HepG2 (cell line): Measurements from ENCODE around the gene BCAS1. TPM values are rescaled to one million over a fixed set of nuclear protein-coding genes. Genes with fewer than 3 reads are reported as not detected.

Experiments
- ATAC-seq: fragments of 200-7000 bp; cut with Tn5 transposase; 3 replicates; pipeline ENCODE4 v1.9.1; 2020; ENCODE audit warnings: mild to moderate bottlenecking, moderate library complexity
- BruUV-seq: library from RNA; stranded (reverse); fragments of 400-500 nt; replicated peaks from 2 replicates; lab custom pipeline; 2021; lab: Mats Ljungman, UMichigan
- CTCF ChIA-PET: fragments of 300-600 bp; formaldehyde crosslinking; extraction: SDS; loops from one replicate; lab custom pipeline; 2021; ENCODE audit warnings: low total read pairs, inconsistent platforms, low intra/inter-chr PET ratio; lab: Yijun Ruan, JAX
- POLR2A ChIA-PET: fragments of 350-600 bp; sonication (Branson Sonifier 250); formaldehyde crosslinking; loops from one replicate; lab custom pipeline; 2020; ENCODE audit warnings: antibody characterized with exemption, inconsistent platforms; lab: Yijun Ruan, JAX
- DNase-seq: peaks from one replicate; pipeline ENCODE4 v3.0.0-alpha.2; 2015; ENCODE audit warnings: low spot score
- FAIRE-seq: peaks from 3 replicates; lab custom pipeline; 2011; peaks lifted over from hg19 to GRCh38; lab: Jason Lieb, UNC
- H2AFZ ChIP-seq: one replicate; pipeline ENCODE4 v1.6.1; 2011; ENCODE audit warnings: low read length, inconsistent platforms
- H3K27ac ChIP-seq: fragments of 300-600 bp; 3 replicates; pipeline ENCODE4 v1.8.0; 2011; ENCODE audit warnings: mixed run types, mild to moderate bottlenecking, mixed read lengths, low read length, inconsistent platforms; ENCODE audit not compliant: insufficient read depth; ENCODE audit errors: extremely low read length
- H3K27me3 ChIP-seq, 2 experiments: fragments of 200-600 bp in 1 of 2; 2 replicates in 1 of 2; 3 replicates in 1 of 2; pipeline versions ENCODE4 v1.6.0 to v1.8.0; 2011; ENCODE audit warnings: low read length in 2 of 2, mild to moderate bottlenecking in 2 of 2, moderate library complexity in 2 of 2, inconsistent platforms in 1 of 2; ENCODE audit not compliant: insufficient read depth in 2 of 2, control insufficient read depth in 1 of 2
- H3K36me3 ChIP-seq, 2 experiments: fragments of 200-600 bp in 1 of 2; replicated peaks in 1 of 2; 2 replicates in 1 of 2; 3 replicates in 1 of 2; pipeline versions ENCODE4 v1.5.1 to v1.8.0; 2011; ENCODE audit warnings: low read length in 2 of 2, inconsistent platforms in 1 of 2; ENCODE audit not compliant: insufficient read depth in 2 of 2, control insufficient read depth in 1 of 2
- H3K4me1 ChIP-seq: 2 replicates; pipeline ENCODE4 v1.5.1; 2012; ENCODE audit warnings: low read length, inconsistent platforms; ENCODE audit not compliant: insufficient read depth
- H3K4me2 ChIP-seq: 2 replicates; pipeline ENCODE4 v1.6.0; 2011; ENCODE audit warnings: low read depth, low read length, inconsistent platforms
- H3K4me3 ChIP-seq, 3 experiments: fragments of 200-600 bp in 1 of 3; sonication (generic), shearing (Covaris generic) in 1 of 3; replicated peaks in 1 of 3; 2 replicates each; pipeline ENCODE4 v1.5.1; 2011 to 2016; ENCODE audit warnings: low read length in 3 of 3, inconsistent platforms in 2 of 3, low read depth in 2 of 3, mild to moderate bottlenecking in 2 of 3, control low read depth in 1 of 3, mixed read lengths in 1 of 3; ENCODE audit not compliant: insufficient read depth in 1 of 3
- H3K79me2 ChIP-seq: one replicate; pipeline ENCODE4 v1.6.1; 2011; ENCODE audit warnings: low read length, inconsistent platforms; ENCODE audit not compliant: insufficient read depth
- H3K9ac ChIP-seq: 2 replicates; pipeline ENCODE4 v1.6.0; 2011; ENCODE audit warnings: mild to moderate bottlenecking, low read depth, low read length, inconsistent platforms; ENCODE audit not compliant: insufficient read depth
- H3K9me3 ChIP-seq: 2 replicates; pipeline ENCODE4 v1.5.1; 2012; ENCODE audit warnings: mild to moderate bottlenecking, low read length
- H4K20me1 ChIP-seq: 2 replicates; pipeline ENCODE4 v1.6.0; 2011; ENCODE audit warnings: inconsistent platforms, mild to moderate bottlenecking, low read length, moderate library complexity; ENCODE audit not compliant: insufficient read depth
- EHMT2 ChIP-seq: fragments of 200-600 bp; sonication (generic); IDR thresholded peaks from 2 replicates; pipeline ENCODE4 v1.7.0; 2017; ENCODE audit warnings: antibody characterized with exemption, low read depth, low read length, borderline replicate concordance
- FOSL2 ChIP-seq: sonication (generic); formaldehyde crosslinking; IDR thresholded peaks from 2 replicates; pipeline ENCODE4 v1.4.0; 2020; ENCODE audit warnings: missing genetic modification reagents
- LCORL ChIP-seq, 2 experiments: fragments of 450-650 bp in 1 of 2; sonication (generic) in 1 of 2; formaldehyde crosslinking in 1 of 2; IDR thresholded peaks; 2 replicates each; pipeline versions ENCODE4 v1.5.0 to v1.6.1; 2017 to 2020; ENCODE audit warnings: antibody characterized with exemption in 1 of 2, missing genetic modification reagents in 1 of 2
- PLRG1 ChIP-seq: fragments of 450-650 bp; conservative IDR thresholded peaks from 2 replicates; pipeline ENCODE4 v1.6.1; 2016
- PLSCR1 ChIP-seq: sonication (generic); formaldehyde crosslinking; IDR thresholded peaks from 2 replicates; pipeline ENCODE4 v1.5.0; 2020; ENCODE audit warnings: missing genetic modification reagents, mild to moderate bottlenecking, borderline replicate concordance
- POGZ ChIP-seq: sonication (generic); formaldehyde crosslinking; IDR thresholded peaks from 2 replicates; pipeline ENCODE4 v1.4.0; 2020; ENCODE audit warnings: mild to moderate bottlenecking, missing genetic modification reagents
- PTBP1 ChIP-seq: fragments of 200-400 bp; formaldehyde crosslinking; IDR thresholded peaks from 2 replicates; pipeline ENCODE4 v1.6.1; 2018; ENCODE audit warnings: low read length, low read depth; ENCODE audit not compliant: poor library complexity, severe bottlenecking
- SNAPC5 ChIP-seq: sonication (generic); formaldehyde crosslinking; IDR thresholded peaks from 2 replicates; pipeline ENCODE4 v1.8.1; 2023; ENCODE audit warnings: mild to moderate bottlenecking, missing genetic modification reagents, borderline replicate concordance
- ZMYM4 ChIP-seq: sonication (generic); formaldehyde crosslinking; IDR thresholded peaks from 2 replicates; pipeline ENCODE4 v1.8.1; 2023; ENCODE audit warnings: mild to moderate bottlenecking, missing genetic modification reagents
- ZNF142 ChIP-seq: sonication (generic); formaldehyde crosslinking; IDR thresholded peaks from 2 replicates; pipeline ENCODE4 v1.4.0; 2020; ENCODE audit warnings: missing genetic modification reagents
- ZNF234 ChIP-seq: sonication (generic); formaldehyde crosslinking; conservative IDR thresholded peaks from 2 replicates; pipeline ENCODE4 v1.5.1; 2020; ENCODE audit warnings: mild to moderate bottlenecking, missing genetic modification reagents
- ZNF296 ChIP-seq: sonication (generic); formaldehyde crosslinking; conservative IDR thresholded peaks from 2 replicates; pipeline ENCODE4 v1.5.0; 2020; ENCODE audit warnings: mild to moderate bottlenecking, missing genetic modification reagents
- ZNF432 ChIP-seq: sonication (generic); formaldehyde crosslinking; IDR thresholded peaks from 2 replicates; pipeline ENCODE4 v1.5.0; 2020; ENCODE audit warnings: missing genetic modification reagents, mild to moderate bottlenecking, borderline replicate concordance
- ZNF569 ChIP-seq: sonication (generic); formaldehyde crosslinking; IDR thresholded peaks from 2 replicates; pipeline ENCODE4 v1.5.0; 2020; ENCODE audit warnings: mild to moderate bottlenecking, missing genetic modification reagents, moderate library complexity, borderline replicate concordance
- ZNF570 ChIP-seq: sonication (generic); formaldehyde crosslinking; IDR thresholded peaks from 2 replicates; pipeline ENCODE4 v1.4.0; 2020; ENCODE audit warnings: mild to moderate bottlenecking, missing genetic modification reagents, borderline replicate concordance
- ZNF619 ChIP-seq: sonication (generic); formaldehyde crosslinking; IDR thresholded peaks from 2 replicates; pipeline ENCODE4 v1.4.0; 2020; ENCODE audit warnings: mild to moderate bottlenecking, missing genetic modification reagents
- ZNF724P ChIP-seq: sonication (generic); formaldehyde crosslinking; IDR thresholded peaks from 2 replicates; pipeline ENCODE4 v1.8.0; 2022; ENCODE audit warnings: missing genetic modification reagents, borderline replicate concordance
- ZNF891 ChIP-seq: sonication (generic); formaldehyde crosslinking; IDR thresholded peaks from 2 replicates; pipeline ENCODE4 v1.5.0; 2020; ENCODE audit warnings: mild to moderate bottlenecking, missing genetic modification reagents
- WGBS: methylation state at CpG from one replicate; pipeline ENCODE4 v1.1.6; 2017; ENCODE audit warnings: low lambda C conversion rate; 5-methylcytosine and 5-hydroxymethylcytosine counted together
- in situ Hi-C: cut with HindIII; loops from 2 replicates; pipeline ENCODE4 v1.10.0; 2017; ENCODE audit warnings: low pct_unique_long_range_greater_than_20kb; ENCODE audit not compliant: extremely low pct_ligation_motif_present
- intact Hi-C: fragments of 100-400 bp; cut with micrococcal nuclease; formaldehyde crosslinking; loops from one replicate; pipeline ENCODE4 v1.10.0; 2022; ENCODE audit not compliant: unreplicated experiment
- polyA plus RNA-seq, 8 experiments: library from polyadenylated mRNA; depleted of rRNA in 3 of 8; stranded (reverse) in 7 of 8; unstranded in 1 of 8; fragments of >200 nt; fragmentation: Illumina TruSeq in 4 of 8; extraction: Trizol in 4 of 8; gene quantifications; 2 replicates each; pipeline versions ENCODE4 v1.2.1 to v1.2.3, GENCODE V29; 2011 to 2016; ENCODE audit warnings: low read depth in 4 of 8, missing spikeins in 1 of 8, mixed read lengths in 1 of 8; ENCODE audit not compliant: insufficient read depth in 1 of 8
- total RNA-seq, 5 experiments: library from RNA; depleted of rRNA; stranded (reverse); fragments of >200 nt; fragmentation: Illumina TruSeq; extraction: Trizol; gene quantifications; 2 replicates each; pipeline ENCODE4 v1.2.3, GENCODE V29; 2016; ENCODE audit warnings: low read depth in 1 of 5

The BCAS1 gene
- total and polyA plus RNA-seq, 2 of the 13 experiments (the other 11 are each of a cell fraction or from before 2014, with no cell fraction given), result 0.55 to 0.91 TPM

GRCh38 chr20:53904261-53904660 is 166.1 kb downstream of the BCAS1 start:
- H3K79me2 ChIP-seq, result no peaks in the 10 kb centered on the region
- in situ Hi-C loops, result no loop called here
- no peak overlapping the region for H3K27ac ChIP-seq
- H3K36me3 ChIP-seq, result no peaks in the 10 kb centered on the region
- WGBS, result 57% methylated on average over 3 of the region's 3 CpGs
- H3K9ac ChIP-seq, result no peak overlapping the region
- CTCF ChIA-PET, result no interaction called here
- FAIRE-seq, result no peak
- no peak overlapping the region for H3K4me3 ChIP-seq
- BruUV-seq, result no TSS peak
- peaks cover 35% of the 10 kb centered on the region for H3K4me1 ChIP-seq
- TF ChIP-seq FOSL2 (CRISPR knock-in tag) (no peak), SNAPC5 (CRISPR knock-in tag) (no peak), POGZ (no peak), ZNF569 (CRISPR knock-in tag) (no peak), LCORL (IDR thresholded peaks at IDR 0.05) (no peak), LCORL (CRISPR knock-in tag; IDR thresholded peaks at IDR 0.05) (no peak), PLRG1 (no peak), ZNF724P (CRISPR knock-in tag) (no peak), ZMYM4 (CRISPR knock-in tag) (no peak), PLSCR1 (CRISPR knock-in tag) (no peak), PTBP1 (no peak), EHMT2 (no peak), ZNF619 (no peak), ZNF296 (CRISPR knock-in tag) (no peak), ZNF891 (CRISPR knock-in tag) (no peak), ZNF234 (CRISPR knock-in tag) (no peak), ZNF570 (CRISPR knock-in tag) (no peak), ZNF432 (no peak), ZNF142 (CRISPR knock-in tag) (no peak)
- no peak overlapping the region for H2AFZ ChIP-seq
- ATAC-seq, result no peak
- POLR2A ChIA-PET, result interaction anchor here (0.6 kb wide), 1 partner anchor 220 kb away, joined by 4 read pairs; no protein-coding TSS in a partner anchor
- intact Hi-C loops, result no loop called here
- no peaks in the 10 kb centered on the region for H3K9me3 ChIP-seq
- H3K4me2 ChIP-seq, result no peak overlapping the region
- no peaks in the 10 kb centered on the region for H4K20me1 ChIP-seq
- DNase-seq, result no peak
- peaks cover 0 to 7% of the 10 kb centered on the region in 2 experiments; a peak in 2 of 5 replicates for H3K27me3 ChIP-seq
